HUDEP-2 (cell line): Measurements from ENCODE around the gene EN2.

Experiments
- DNase-seq, 76 experiments: peaks; one replicate each; lab custom pipeline; 2025; ENCODE audit not compliant: unreplicated experiment in 76 of 76; lab: John Stamatoyannopoulos, UW

The EN2 gene

DNA sequence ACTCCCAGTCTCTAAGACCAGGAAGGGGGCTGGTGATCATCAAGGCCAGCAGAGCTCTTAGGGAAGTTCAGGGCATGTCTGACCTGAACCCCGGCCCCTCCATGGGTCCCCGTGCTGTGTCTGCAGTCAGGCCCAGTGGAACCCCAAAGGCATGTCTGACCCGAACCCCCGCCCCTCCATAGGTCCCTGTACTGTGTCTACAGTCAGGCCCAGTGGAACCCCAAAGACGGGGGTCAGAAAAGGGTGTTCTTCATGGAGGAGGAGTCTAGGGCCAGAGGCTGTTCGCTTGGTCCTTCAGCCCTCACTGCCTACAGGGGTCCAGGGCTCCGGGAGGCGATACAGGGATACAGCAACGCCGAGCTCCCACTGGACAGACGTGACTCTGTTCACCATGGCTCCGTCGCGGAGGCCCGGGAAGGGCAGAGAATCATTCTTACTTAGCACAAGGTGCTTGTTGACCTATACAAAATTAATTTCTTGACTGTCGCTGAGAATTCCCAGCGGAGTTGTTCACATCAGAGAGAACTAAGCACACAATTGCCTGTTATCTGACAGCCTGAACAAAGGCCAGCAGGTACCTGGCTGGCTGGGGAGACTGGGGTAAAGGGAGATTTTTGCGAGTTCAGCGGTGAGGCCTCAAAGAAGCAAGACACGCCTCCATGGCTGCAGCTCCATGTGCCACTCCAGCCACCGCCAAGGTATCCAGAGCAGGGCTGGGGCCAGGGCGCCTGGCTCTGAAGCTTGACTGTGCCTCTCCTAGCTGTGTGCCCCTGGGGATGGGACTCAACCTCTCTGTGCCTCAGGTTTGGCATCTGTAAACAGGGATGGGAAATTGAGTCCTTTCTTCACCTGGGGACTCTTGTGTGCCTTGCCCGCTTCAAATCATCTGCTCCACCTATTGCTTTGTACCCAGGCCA is 26.8 kb downstream of the EN2 start:
- DNase-seq, result no peak

- DNase-seq, result no peak
Measured at GRCh38 chr7:155486783-155487508, 29.0 kb downstream of the EN2 start.

DNA sequence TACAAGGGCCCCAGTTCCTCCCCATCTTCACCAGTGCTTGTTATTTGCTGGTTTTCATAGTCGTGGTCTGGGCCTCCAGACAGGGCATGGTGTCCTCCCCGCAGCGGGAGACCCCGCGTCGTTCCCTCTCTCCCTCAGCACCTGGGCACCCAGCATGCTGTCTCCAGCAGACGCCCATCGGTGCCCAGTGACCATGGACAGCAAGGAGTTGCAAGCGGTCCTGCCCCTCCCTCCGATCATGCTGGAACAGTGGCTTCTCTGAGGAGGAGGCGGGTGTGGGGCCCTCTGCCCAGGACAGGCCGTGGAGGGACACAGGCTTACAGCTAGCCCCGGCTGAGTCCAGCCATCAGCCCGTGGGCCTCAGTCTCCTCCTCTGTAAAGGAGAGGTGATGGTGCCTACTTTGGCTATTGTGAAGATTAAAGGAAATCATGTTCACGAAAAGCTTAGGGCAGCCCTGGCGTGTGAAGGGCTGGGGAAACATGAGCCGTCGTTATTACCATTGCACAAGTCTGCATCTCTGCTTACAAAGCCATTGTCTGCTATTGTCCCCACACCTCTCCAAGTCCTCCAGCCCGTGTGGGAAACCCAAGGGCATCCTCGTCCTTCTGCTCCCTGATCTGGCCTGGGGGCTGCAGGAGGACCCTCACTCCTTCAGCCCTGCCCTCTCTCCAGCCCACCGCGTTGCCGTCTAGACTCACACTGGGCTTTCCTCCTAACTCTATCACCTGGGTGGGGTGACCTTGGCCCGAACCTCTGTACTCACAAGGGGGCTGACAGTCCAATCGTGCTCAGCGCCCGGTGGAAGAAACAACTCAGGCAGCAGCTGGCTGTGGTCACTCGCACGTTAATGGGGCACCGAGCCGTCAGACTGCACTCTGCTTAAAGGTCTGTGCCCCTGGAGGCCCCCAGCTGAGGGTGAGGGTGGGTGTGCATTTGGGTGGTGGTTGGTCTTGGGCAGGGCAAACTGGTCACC is 29.9 kb downstream of the EN2 start:
- DNase-seq, result no peak

DNA sequence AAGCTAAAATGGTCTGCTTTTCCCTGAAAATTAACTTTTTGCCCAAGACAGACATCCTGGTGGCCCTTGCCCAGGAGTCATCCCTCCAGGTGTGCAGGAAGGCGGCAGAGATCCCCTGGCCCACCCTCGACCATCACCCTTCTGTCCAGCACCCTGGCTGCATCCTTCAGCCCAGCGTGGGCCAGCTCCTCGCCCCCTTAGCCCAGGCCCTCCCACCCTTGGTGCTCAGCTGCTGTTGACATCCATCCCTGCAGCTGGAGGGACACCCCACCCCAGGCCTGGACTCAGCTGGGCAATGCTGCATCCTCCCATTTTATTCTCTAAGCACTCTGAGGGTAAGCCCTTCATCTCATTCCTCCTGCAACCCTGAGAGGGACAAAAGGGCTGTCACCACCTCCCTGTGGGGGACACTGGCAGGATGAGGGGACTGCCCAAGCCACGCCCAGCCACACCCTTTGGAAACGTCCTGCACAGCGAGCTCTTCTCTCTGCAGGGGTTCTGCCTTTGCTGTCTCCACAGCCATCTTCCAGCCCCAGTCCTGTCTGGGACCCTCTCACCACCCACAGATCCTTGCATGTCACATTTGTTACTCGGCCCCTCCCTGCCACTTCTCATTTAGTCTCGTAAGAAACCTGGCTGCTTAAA is 30.7 kb downstream of the EN2 start:
- no peak for DNase-seq

GRCh38 chr7:155489158-155489840 is 31.4 kb downstream of the EN2 start:
- DNase-seq, result no peak

DNA sequence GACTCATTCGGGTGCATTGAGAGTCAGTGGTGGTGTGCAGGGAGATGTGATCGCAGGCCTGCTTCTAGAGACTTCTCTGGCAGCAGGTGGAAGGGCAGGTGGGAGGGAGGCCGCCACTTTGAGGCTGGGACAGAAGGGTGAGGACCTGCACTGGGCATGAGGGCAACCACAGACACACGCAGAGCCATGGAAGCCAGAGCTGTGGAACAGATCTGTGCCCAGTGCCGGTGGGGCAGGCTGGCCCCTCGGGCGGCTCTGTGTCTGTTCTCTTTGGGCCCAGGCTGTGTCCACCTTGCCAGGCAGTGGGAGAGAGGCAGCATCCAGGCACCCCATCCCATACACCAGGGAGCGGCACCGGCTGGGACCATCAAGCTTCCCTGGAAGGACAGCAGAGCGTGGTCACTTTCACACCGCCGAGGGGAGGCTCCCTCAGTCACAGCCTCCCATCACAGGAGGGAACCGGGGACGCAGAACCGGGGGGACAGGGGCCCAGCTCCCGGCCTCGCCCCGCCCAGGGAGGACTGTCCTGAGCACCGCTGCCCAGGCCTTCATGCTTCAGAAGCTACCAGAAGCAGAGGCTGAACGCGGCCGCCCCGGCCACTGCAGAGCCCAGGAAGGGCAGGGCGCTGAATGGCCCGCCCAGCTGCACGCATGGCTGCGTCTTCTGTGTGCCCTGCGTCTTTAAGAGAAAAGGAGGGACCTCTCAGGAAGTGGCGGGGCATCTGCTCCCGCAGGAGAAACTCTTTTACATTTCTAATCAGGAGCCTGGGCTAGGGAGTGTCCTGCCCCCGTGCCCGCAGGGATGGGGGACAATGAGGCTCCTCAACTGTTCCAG is 32.1 kb downstream of the EN2 start:
- DNase-seq, result no peak

DNA sequence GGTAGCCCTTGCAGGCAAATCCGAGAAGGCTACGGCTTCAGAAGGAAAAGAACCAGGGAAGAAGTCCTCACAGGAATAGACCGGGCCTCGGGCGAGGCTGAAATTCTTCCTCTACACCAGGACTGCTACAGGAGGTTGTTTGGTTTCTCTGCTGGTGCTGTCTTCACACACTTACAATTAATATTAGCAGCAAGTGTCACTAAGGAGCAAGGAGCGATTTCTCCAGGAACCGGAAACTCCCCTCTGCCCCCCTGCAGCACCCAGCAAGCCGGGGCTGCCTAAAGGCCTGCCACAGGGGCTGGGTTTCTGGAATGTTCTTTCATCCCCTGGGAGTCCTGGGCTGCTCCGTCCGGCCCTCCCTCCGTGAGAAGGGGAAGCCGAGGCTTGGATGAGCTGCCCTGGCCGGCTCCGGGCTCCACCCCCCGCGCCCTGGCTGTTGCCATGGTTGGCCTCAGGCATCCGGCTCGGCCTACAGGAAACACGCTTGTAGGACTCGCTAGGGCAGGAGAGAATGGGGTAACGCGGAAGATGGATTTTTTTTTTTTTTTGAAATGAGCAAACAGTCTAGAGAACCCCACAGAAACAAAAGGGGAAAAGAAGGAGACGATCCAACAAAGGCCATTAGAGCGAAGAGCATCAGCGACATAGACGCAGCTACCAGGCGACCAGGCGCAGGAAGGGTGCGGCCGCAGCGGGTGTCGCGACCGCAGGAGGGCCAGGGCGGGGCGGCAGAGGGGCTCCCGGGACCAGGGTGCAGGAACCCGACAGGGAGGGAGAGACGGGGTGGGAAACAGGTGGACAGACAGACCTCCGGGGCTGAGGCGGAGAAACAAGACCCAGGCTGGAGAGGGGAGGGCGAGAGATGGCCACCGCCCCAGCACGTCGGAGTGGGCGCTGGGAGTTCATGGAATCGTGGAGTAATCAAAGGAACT is 33.0 kb downstream of the EN2 start:
- no peak for DNase-seq

DNA sequence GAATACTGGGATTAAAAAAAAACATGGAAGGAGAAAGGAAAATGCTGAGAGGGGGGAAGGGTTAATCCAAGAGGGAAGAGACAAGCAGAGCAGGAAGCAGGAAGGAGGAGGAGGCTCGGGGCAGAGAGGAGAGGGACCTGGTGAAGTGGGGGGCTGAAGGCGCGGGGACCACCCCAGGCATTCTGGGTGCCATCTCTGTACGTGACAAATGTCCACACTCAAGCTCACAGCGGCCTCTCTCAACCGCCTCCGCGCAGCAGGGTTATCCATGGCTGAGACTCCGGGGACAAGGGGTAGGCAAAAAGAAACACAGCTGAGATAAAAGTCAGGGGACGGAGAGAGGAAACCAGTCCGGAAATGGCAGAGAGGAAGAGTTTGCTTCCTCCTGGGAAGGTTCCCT is 33.9 kb downstream of the EN2 start:
- no peak for DNase-seq

DNA sequence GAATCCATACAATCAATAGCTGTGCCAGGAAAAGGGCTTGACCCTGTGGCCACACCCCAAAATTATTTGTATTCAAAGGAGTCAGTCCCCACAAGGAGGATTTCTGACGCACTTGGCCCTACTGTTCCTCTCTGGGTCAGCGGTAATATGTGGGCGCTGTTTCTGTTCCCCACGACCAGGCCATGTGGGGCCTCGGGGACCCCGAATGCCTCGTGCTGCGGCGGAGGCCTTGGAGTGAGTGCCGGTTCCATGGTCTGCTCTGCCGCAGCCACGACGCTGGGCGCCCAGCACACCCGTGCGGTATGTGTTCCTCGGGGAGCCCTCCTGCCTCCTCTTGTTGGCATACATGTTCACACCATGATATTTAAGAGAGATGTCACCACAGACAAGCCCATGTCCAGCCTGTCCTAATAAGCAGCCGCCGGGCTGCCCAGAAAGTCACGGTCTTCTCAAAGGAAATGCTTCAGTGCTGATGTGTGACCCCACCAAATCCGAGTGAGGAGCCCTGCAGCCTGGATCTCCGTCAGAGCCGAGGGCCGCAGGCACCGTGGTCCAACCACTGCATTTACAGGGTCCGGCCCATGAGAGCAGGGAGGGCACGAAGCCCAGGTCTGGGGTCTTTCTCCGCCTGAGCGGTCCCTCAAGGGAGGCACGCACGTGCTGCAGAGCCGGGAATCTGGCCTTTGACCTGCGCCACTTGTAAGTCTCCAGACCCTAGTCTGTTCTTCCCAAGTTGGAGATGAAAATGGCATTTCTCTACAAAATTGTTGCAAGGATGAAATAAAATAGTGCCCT is 36.0 kb downstream of the EN2 start:
- no peak for DNase-seq

DNA sequence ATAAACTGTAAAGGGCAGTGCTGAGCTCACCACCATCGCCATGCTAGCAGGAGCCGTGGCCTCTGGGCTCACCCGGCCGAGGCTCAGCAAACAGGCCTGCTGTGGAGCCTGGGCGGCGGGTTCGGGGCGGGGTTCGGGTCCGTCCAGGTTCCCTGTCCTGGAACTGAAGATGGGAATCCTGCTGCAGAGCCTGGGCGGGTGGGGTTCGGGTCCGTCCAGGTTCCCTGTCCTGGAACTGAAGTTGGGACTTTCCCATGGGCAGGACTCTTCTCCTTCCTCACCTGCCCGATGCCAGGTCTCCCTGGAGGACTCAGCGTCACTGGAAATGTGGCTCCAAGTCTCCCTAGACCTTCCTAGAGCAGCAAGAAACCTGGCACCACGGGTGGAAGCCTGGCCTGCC is 36.6 kb downstream of the EN2 start:
- DNase-seq, result no peak

DNA sequence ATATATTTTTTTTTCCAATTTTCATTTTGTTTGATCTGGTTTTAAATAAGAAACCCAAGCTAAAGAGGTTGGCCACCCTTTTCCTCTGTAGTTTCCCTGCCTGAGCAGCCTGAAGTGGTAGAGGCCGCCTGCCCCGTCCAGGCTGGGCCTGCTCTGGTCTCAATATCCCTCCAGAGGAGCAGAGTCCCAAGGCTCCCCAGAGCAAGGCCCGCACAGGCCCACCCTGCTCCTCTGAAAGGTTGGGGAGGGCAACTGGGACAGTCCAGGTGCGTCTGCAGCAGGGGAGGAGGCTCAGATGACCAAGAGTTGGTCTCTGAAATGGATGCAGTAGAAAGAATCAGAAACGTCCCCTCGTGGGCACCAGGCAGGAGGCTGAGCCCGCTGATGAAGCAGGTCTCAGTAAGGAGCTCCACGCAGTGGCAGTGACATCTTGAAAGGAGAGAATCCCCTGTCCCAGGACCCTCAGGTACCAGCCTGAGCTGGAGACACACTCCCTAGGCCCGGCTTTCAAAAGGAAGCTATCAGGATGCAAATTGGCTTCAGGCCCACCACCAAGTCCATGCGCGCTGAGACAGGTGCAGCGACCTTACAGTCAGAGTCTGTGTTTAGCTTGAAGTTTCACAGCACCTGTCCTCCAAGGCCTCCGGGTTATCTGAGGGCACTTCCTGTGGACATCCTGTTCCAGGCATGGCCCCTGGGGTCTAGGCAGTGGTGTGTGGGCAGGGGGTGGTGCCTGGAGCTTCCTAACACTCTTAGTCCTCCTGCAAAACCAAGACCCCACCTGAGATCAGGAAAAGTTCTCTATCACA is 37.7 kb downstream of the EN2 start:
- no peak for DNase-seq

DNA sequence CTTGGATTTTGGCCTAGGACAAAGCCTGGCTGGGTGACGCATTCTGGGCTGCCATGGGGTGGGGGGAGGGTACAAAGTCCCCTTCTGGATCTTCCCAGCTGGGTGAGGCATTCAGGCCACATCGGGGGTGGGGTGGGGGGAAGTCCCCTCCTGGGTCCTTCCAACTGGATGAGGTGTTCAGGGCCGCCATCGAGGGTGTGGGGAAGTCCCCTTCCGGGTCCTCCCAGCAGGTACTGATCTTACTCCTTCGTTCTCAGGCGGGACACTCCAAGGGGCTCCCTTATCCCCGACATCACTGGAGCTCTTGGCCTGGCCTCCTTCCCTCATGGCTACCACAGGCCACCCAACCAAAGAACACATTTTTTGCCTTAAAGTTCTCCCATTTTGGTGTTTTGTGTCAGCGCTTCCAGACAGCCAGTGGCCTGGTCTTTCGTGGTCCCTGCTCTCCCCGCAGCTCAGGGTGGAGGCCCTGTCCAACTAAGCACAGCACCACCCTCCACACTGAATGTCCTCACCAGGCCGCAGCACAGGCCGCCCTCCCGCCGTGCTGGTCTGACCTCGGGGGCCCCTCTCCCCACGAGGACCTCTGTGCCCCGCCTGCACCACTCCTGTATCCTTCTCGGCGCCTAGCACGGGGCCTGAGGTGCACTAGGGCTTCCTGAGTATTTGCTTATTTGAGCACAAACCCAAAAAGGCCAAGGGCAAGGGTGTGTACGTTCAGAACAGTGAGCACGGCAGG is 38.5 kb downstream of the EN2 start:
- no peak for DNase-seq

GRCh38 chr7:155497149-155497901 is 39.4 kb downstream of the EN2 start:
- no peak for DNase-seq

DNA sequence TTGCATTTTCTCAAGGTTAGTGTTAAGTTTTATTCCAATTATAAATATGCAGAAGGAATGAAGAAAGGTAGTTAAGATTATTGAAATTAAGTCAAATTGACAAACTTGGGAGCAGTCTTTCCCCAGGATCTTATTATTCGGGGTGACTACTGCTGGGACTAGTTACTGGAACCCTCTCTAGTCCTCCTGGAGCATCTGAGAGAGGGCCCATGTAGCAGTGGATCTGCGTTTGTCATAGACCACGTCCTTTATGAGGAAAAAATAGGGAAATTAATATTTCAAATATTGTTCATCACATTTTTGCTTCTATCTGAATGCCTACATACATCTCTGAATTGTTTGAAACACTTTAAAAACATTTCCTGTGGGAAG is 47.5 kb downstream of the EN2 start:
- DNase-seq, result no peak

DNA sequence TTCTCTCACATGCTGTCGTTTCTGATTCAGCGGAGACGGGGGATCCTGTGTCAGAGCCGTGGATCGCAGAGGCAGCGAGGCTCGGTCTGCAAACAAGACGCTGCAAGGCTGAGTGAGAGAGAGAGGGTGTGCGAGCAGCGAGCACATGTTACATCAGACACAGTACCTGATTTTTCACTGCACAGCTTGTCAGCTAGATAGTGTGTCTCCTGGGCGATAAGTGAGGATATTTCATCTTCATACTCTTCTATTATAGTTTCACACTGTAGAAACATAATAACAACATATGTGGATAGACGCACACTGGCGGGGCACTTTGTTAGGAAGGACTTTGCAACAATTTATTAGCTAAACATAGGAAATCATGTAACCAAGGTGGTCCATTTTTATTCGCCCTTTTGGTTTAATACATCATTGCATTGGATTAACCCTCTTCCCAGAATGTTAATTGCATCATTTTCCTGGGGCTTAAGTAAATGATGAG is 49.0 kb downstream of the EN2 start:
- no peak for DNase-seq
